PFSK-1 (cell line): ENCODE measurements around the gene TDRD3.

Source experiments
- FOXP2 ChIP-seq: optimal IDR thresholded peaks from 2 replicates; pipeline ENCODE3; 2011; ENCODE audit warnings: borderline replicate concordance, control low read depth, inconsistent platforms; ENCODE audit not compliant: insufficient read depth; ENCODE audit errors: extremely low read length, extremely low read depth
- POLR2AphosphoS5 ChIP-seq: IDR thresholded peaks from 2 replicates; pipeline ENCODE4 v1.6.1; 2012; ENCODE audit warnings: low read depth, mild to moderate bottlenecking, control low read depth, low read length, moderate library complexity
- SIN3A ChIP-seq: IDR thresholded peaks from 2 replicates; pipeline ENCODE4 v1.6.1; 2012; ENCODE audit warnings: mild to moderate bottlenecking, low read length, moderate library complexity, borderline replicate concordance; ENCODE audit not compliant: insufficient read depth
- TAF1 ChIP-seq: IDR thresholded peaks from 2 replicates; pipeline ENCODE4 v1.6.1; 2012; ENCODE audit warnings: low read length, control low read depth, borderline replicate concordance; ENCODE audit not compliant: insufficient read depth
- TF ChIP-seq, protein P1 (sequence below), 2 experiments: IDR thresholded peaks; 2 replicates each; pipeline versions ENCODE4 v1.6.1 to v1.8.0; 2011 to 2012; ENCODE audit warnings: low read depth in 2 of 2, low read length in 2 of 2, control low read depth in 1 of 2, inconsistent platforms in 1 of 2, mild to moderate bottlenecking in 1 of 2, moderate library complexity in 1 of 2; ENCODE audit not compliant: insufficient read depth in 1 of 2

TDRD3 gene

DNA sequence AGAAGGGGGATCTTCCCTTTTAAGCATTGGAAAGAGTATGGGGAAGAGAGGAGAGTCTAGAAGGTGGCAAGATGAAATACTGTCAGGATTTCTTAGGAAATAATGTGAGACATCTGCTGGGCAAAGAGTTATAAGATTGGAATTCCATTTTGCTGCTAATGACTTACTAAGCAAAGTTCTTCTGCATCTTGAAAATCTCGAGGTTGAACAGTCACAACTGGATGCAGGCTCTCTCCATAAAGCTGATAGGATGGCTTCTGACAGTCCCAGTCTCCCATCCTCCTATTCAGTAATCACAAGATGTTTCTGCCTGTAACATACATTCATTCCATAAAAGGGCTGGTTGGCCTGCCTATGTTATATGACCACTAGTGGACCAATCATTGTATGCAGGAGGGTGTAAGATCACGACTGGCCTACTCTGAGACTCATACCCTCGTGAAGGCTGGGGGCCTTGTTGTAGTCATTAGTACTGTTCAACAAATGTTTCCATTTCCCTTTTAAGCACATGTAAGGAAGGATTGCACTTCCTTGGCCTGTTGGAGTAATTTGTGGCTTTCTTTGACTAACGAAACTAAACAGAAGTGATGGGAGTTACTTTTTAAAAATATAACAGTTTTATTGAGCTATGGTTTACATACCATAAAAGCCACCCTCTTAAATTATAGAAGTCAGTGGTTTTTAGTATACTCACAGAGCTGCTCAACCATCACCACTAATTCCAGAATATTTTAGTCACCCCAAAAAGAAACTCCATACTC lies 45.0 kb upstream of the TDRD3 start:
- TF ChIP-seq POLR2AphosphoS5 (no peak), TAF1 (no peak), FOXP2 (no peak), SIN3A (no peak)
- TF ChIP-seq, protein P1, sequence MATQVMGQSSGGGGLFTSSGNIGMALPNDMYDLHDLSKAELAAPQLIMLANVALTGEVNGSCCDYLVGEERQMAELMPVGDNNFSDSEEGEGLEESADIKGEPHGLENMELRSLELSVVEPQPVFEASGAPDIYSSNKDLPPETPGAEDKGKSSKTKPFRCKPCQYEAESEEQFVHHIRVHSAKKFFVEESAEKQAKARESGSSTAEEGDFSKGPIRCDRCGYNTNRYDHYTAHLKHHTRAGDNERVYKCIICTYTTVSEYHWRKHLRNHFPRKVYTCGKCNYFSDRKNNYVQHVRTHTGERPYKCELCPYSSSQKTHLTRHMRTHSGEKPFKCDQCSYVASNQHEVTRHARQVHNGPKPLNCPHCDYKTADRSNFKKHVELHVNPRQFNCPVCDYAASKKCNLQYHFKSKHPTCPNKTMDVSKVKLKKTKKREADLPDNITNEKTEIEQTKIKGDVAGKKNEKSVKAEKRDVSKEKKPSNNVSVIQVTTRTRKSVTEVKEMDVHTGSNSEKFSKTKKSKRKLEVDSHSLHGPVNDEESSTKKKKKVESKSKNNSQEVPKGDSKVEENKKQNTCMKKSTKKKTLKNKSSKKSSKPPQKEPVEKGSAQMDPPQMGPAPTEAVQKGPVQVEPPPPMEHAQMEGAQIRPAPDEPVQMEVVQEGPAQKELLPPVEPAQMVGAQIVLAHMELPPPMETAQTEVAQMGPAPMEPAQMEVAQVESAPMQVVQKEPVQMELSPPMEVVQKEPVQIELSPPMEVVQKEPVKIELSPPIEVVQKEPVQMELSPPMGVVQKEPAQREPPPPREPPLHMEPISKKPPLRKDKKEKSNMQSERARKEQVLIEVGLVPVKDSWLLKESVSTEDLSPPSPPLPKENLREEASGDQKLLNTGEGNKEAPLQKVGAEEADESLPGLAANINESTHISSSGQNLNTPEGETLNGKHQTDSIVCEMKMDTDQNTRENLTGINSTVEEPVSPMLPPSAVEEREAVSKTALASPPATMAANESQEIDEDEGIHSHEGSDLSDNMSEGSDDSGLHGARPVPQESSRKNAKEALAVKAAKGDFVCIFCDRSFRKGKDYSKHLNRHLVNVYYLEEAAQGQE (IDR thresholded peaks at IDR 0.05; ENCODE audit: insufficient read depth in 1 of 2, low read depth in 2 of 2, low read length in 2 of 2): no peak

DNA sequence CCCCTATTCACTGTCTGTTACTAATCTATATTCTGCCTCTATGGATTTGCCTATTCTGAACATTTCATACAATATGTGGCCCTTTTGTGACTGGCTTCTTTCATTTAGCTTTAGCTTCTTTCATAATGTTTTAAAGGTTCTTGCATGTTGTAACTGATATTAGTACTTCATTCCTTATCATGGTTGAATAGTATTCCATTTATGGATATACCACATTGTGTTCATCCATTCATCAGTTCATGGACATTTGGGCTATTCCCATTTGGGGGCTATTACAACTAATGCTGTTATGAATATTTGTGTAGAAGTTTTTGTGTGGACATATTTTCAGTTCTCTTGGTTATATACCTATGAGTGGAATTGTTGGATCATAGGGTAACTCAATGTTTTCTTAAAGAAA lies 44.4 kb upstream of the TDRD3 start:
- TF ChIP-seq, protein P1 (IDR thresholded peaks at IDR 0.05; ENCODE audit: insufficient read depth in 1 of 2, low read depth in 2 of 2, low read length in 2 of 2): no peak
- TF ChIP-seq POLR2AphosphoS5 (no peak), TAF1 (no peak), SIN3A (no peak), FOXP2 (no peak)

DNA sequence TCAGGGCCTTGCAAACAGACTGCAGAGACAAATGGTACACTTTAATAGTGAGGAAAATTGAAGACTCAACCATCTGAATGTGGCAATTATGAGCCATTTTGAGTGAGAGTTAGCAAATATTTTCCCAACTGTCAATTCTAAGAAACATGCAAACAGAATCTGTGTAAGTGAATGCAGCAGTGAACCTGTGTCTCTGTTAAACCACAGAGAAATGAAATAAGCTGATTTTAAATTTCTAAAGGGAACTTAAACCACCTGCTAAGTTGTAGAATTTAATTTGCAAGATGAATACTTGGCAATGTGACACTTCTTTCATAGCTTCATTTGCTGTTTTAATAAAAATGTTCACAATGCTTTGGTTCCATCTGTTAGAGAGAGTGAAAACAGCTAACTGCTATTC lies 42.0 kb upstream of the TDRD3 start:
- no peak for TF ChIP-seq POLR2AphosphoS5

DNA sequence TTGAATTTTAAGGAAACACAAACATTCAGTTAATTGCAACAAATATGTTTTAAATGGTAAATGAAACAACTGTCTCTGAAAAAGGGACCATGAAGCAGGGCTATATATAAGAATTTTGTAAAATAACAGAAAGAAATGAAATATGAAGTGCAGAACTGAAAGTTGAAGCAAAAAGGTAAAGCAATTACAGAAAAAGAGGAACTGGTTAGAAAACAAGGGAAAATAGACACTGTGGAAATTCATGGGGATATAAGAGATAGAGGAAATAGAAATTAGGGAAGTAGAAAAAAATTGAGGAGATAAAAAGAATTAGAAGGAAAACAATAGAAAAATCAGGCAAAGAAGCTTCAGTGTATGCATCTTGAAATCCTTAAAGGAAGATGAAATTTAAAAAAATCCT lies 40.0 kb upstream of the TDRD3 start:
- TF ChIP-seq SIN3A (no peak), POLR2AphosphoS5 (no peak)

GRCh38 chr13:60358453-60358852 lies 38.6 kb upstream of the TDRD3 start:
- TF ChIP-seq, protein P1 (IDR thresholded peaks at IDR 0.05; ENCODE audit: insufficient read depth in 1 of 2, low read depth in 2 of 2, low read length in 2 of 2): no peak
- no peak for TF ChIP-seq POLR2AphosphoS5
- no peak for TF ChIP-seq FOXP2
- no peak for TF ChIP-seq TAF1
- no peak for TF ChIP-seq SIN3A

GRCh38 chr13:60363288-60363687 lies 33.7 kb upstream of the TDRD3 start:
- TF ChIP-seq, protein P1 (IDR thresholded peaks at IDR 0.05; ENCODE audit: insufficient read depth in 1 of 2, low read depth in 2 of 2, low read length in 2 of 2): no peak
- TF ChIP-seq FOXP2 (no peak), SIN3A (no peak), POLR2AphosphoS5 (no peak), TAF1 (no peak)
